ENCODE measurements around the gene POLR2H.

POLR2H gene

DNA sequence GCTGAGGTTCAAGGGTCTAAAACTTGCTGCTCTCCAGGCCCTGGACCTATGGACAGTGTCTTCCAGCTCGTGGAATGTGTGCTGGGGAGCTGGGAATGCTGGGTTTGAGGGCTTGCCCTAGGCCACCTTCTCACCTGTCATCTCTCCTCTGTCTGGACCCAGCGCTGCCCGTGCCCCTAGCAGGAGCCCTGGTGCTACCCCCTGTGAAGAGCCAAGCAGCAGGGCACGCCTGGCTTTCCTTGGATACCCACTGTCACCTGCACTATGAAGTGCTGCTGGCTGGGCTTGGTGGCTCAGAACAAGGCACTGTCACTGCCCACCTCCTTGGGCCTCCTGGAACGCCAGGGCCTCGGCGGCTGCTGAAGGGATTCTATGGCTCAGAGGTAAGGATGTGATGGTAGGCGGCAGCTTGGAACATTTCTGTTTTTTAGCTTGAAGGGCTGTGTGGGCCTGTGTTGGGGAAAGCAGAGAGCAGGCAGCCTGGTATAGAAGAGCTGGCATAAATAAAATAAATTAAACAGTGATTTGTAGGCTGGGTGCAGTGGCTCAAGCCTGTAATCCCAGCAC lies 23.4 kb downstream of the POLR2H start:
- Histone ChIP-seq H3K27ac (no peak overlapping the region), H3K4me3 (no peak overlapping the region)
- TF ChIP-seq, protein P1, sequence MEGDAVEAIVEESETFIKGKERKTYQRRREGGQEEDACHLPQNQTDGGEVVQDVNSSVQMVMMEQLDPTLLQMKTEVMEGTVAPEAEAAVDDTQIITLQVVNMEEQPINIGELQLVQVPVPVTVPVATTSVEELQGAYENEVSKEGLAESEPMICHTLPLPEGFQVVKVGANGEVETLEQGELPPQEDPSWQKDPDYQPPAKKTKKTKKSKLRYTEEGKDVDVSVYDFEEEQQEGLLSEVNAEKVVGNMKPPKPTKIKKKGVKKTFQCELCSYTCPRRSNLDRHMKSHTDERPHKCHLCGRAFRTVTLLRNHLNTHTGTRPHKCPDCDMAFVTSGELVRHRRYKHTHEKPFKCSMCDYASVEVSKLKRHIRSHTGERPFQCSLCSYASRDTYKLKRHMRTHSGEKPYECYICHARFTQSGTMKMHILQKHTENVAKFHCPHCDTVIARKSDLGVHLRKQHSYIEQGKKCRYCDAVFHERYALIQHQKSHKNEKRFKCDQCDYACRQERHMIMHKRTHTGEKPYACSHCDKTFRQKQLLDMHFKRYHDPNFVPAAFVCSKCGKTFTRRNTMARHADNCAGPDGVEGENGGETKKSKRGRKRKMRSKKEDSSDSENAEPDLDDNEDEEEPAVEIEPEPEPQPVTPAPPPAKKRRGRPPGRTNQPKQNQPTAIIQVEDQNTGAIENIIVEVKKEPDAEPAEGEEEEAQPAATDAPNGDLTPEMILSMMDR (IDR thresholded peaks at IDR 0.05): no peak
- DNase-seq (ENCODE audit: low spot score): no peak

DNA sequence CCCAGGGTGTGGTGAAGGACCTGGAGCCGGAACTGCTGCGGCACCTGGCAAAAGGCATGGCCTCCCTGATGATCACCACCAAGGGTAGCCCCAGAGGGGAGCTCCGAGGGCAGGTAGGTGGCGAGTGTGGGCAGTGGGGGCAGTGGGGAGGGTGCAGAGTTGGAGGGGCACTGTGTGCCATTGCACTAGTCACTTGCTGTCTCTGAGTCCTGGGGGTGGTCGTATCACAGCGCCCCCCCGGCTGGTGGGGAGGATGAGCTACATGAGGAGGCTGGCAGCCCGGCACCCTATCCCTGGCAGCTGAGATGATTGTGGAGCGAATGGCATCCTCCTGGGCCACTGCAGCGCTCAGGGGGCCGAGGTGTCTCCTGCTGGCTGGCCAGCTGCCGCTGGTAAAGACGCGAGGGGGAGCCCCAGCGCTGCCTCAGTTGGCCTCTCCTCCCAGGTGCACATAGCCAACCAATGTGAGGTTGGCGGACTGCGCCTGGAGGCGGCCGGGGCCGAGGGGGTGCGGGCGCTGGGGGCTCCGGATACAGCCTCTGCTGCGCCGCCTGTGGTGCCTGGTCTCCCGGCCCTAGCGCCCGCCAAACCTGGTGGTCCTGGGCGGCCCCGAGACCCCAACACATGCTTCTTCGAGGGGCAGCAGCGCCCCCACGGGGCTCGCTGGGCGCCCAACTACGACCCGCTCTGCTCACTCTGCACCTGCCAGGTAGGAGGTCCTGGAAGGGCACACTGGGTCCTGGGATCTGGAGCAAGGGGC lies 24.7 kb downstream of the POLR2H start:
- TF ChIP-seq, protein P1 (IDR thresholded peaks at IDR 0.05): no peak
- H3K4me3 ChIP-seq: no peak overlapping the region
- no peak for DNase-seq (ENCODE audit: low spot score)
- H3K27ac ChIP-seq: no peak overlapping the region

DNA sequence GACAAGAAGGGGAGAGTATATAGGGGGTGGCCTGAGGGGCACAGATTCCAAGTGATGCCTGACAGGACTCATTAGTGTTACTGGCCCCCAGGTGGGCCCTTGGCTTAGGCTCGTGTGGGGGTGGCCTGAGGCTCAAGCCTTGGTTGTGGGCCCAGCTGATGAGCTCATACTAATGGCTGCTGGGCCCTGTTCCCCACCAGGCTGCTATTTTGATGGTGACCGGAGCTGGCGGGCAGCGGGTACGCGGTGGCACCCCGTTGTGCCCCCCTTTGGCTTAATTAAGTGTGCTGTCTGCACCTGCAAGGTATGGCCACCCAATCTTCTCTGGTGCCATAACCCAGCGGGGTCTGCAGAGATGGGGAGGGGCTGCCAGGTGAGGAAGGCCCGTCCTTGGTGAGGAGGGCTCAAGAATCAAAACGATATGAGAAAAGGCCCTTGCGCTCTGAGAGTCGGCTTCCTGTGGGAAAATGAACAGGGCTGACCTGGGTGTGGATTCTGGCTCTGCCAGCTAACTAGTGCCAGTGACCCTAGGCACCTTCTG lies 25.7 kb downstream of the POLR2H start:
- TF ChIP-seq, protein P1 (IDR thresholded peaks at IDR 0.05): no peak
- DNase-seq (ENCODE audit: low spot score): no peak
- no peak overlapping the region for H3K4me3 ChIP-seq
- no peak overlapping the region for H3K27ac ChIP-seq

DNA sequence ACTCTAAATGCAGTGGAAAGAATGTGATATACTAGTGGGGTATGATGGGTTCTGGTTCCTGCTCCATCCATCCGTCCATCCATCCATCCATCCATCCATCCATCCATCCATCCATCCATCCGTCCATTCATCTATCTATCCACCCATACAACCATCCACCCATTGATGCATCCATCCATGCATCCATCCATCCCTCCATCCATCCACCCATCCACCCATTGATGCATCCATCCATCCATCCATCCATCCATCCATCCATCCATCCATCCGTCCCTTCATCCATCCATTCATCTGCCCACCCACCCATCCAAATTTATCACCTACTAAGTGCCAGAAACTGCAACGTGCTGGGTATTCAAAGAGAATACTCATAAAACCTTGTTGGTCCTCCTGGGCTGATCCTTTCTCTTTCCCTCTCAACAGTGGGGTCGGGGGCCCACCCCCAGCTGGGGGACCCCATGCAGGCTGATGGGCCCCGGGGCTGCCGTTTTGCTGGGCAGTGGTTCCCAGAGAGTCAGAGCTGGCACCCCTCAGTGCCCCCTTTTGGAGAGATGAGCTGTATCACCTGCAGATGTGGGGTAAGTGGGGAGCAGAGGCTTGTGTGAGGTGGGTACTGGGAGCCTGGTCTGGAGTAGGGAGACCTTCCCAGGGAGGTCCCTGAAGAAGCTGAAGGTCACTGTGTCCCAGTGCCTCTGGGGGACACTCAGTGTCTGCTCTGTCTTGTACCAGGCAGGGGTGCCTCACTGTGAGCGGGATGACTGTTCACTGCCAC lies 26.8 kb downstream of the POLR2H start:
- Histone ChIP-seq H3K27ac (no peak overlapping the region), H3K4me3 (no peak overlapping the region)
- no peak for DNase-seq (ENCODE audit: low spot score)
- TF ChIP-seq, protein P1 (IDR thresholded peaks at IDR 0.05): no peak

DNA sequence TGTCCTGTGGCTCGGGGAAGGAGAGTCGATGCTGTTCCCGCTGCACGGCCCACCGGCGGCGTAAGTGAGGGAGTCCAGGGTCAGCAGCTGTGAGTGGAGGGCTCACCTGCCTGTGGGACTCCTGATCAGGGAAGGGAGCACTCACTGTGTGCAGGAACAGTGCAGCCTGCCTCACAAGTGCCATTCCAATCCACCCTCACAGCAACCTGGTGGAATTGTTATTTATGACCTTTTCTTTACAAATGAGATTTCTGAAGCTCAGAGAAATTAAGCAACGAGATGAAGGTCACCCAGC lies 27.4 kb downstream of the POLR2H start:
- H3K27ac ChIP-seq: no peak overlapping the region
- TF ChIP-seq, protein P1 (IDR thresholded peaks at IDR 0.05): no peak
- no peak for DNase-seq (ENCODE audit: low spot score)

DNA sequence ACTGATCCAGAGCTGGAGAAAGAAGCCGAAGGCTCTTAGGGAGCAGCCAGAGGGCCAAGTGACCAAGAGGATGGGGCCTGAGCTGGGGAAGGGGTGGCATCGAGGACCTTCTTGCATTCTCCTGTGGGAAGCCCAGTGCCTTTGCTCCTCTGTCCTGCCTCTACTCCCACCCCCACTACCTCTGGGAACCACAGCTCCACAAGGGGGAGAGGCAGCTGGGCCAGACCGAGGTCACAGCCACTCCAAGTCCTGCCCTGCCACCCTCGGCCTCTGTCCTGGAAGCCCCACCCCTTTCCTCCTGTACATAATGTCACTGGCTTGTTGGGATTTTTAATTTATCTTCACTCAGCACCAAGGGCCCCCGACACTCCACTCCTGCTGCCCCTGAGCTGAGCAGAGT lies 27.9 kb downstream of the POLR2H start:
- DNase-seq (ENCODE audit: low spot score): no peak
- H3K4me3 ChIP-seq: no peak overlapping the region
- TF ChIP-seq, protein P1 (IDR thresholded peaks at IDR 0.05): no peak
- H3K27ac ChIP-seq: no peak overlapping the region

More for the DNA sequence above, 27.4 kb downstream of the POLR2H start:
- no peak overlapping the region for H3K4me3 ChIP-seq

Measured in coronary artery (tissue), 2 donors.